Measurements from ENCODE around the gene CDKL1.

The CDKL1 gene

DNA sequence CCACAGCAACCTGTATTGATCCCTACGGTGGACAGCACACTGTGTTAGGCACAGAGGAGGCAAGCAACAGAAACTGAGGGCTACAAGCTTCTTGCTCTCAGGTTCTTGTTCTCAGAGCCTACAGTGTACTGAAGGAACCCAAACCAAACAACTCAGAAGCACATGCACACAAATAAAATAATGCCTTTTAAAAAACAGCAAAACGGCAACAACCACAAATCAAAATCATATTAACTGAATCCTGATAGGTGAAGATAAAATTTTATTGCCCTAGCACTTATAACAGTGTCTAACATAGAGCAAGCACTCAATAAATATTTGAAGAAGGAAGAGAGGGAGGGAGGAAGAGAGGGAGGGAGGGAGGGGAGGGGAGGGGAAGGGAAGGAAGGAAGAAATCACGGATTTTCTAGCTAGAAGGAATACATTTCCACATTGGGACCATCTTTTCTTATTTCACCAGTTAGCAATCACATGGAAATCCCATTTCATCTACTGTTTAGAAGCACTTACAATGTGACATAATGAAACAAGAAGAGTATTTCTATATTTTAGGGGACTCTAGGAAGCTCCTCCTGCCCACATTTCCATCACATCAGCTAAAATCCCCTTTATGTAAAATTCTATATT is 57.4 kb downstream of the CDKL1 start:
- DNase-seq (ENCODE audit: extremely low spot score) = no peak
- POLR2A ChIA-PET = no interaction called here
- TF ChIP-seq, protein P1, sequence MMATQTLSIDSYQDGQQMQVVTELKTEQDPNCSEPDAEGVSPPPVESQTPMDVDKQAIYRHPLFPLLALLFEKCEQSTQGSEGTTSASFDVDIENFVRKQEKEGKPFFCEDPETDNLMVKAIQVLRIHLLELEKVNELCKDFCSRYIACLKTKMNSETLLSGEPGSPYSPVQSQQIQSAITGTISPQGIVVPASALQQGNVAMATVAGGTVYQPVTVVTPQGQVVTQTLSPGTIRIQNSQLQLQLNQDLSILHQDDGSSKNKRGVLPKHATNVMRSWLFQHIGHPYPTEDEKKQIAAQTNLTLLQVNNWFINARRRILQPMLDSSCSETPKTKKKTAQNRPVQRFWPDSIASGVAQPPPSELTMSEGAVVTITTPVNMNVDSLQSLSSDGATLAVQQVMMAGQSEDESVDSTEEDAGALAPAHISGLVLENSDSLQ (IDR thresholded peaks at IDR 0.05) = no peak
- TF ChIP-seq FOXA1 (IDR thresholded peaks at IDR 0.05) = no peak
- no peak for TF ChIP-seq CTBP1 (IDR thresholded peaks at IDR 0.05; ENCODE audit: borderline replicate concordance)
- no peak for TF ChIP-seq NFRKB (IDR thresholded peaks at IDR 0.05)
- no peak for TF ChIP-seq BHLHE40 (IDR thresholded peaks at IDR 0.05; ENCODE audit: borderline replicate concordance)
- no peak for TF ChIP-seq ELF4 (IDR thresholded peaks at IDR 0.05)
- no peak for TF ChIP-seq ARNT (IDR thresholded peaks at IDR 0.05)
- TF ChIP-seq SUZ12 (IDR thresholded peaks at IDR 0.05) = no peak
- TF ChIP-seq SP1 (IDR thresholded peaks at IDR 0.05) = no peak
- no peak for TF ChIP-seq ZNF384 (IDR thresholded peaks at IDR 0.05)
- TF ChIP-seq L3MBTL2 (conservative IDR thresholded peaks at IDR 0.05) = no peak
- TF ChIP-seq LEF1 (IDR thresholded peaks at IDR 0.05; ENCODE audit: borderline replicate concordance) = no peak
- TF ChIP-seq HDGF (IDR thresholded peaks at IDR 0.05; ENCODE audit: borderline replicate concordance) = no peak
- CTCF ChIA-PET = no interaction called here

DNA sequence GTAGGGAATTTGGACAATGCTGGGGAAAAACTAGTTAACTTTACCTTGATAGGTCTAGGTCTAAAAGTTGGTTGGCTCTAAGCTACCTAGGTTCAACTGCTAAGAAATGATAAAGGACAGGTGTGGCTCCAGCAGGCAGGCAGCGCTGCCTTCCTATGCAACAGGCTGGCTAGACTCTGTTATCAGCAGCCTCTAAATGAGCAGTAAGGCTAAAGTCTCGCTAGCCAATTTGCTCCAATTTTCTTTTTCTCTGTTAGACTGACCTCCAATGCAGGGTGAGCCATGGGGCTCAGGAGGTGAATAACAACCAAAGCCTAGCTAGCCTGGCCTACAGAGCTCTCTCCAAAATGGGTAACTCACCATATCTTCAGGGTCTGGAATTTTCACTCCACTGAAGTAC is 58.1 kb downstream of the CDKL1 start:
- no peak for TF ChIP-seq FOXA1 (IDR thresholded peaks at IDR 0.05)
- no peak for TF ChIP-seq SUZ12 (IDR thresholded peaks at IDR 0.05)
- TF ChIP-seq SP1 (IDR thresholded peaks at IDR 0.05) = no peak
- DNase-seq (ENCODE audit: extremely low spot score) = no peak
- POLR2A ChIA-PET = no interaction called here
- CTCF ChIA-PET = no interaction called here

GRCh38 chr14:50335989-50336824 is 60.5 kb downstream of the CDKL1 start:
- CTCF ChIA-PET = no interaction called here
- POLR2A ChIA-PET = interaction anchor here (0.9 kb wide), 1 partner anchor 24 kb away, joined by 3 read pairs; the partner anchor contains the start of genes DMAC2L and L2HGDH
- TF ChIP-seq SP1 (IDR thresholded peaks at IDR 0.05) (no peak), ARNT (IDR thresholded peaks at IDR 0.05) (no peak), SUZ12 (IDR thresholded peaks at IDR 0.05) (no peak)
- no peak for DNase-seq (ENCODE audit: extremely low spot score)

DNA sequence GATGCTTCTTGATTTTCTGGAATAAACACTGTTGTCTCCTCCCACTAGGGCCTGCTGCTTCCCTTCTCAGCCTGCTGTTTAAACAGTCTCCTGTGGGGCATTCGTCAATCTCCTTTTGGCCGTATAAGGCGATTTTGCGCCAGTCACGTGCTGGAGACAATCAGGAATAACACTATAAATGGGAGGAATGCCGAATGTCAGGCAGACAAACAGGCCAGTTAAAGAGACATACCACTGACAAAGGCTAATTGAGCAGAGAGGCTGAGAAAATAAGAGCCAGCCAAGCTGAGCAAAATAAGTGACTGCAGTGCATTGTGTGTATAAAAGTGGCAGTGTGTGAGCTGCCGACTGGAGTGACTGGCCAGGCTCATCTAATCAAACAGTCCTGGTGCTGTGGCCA is 61.3 kb downstream of the CDKL1 start:
- POLR2A ChIA-PET = interaction anchor here (0.7 to 0.9 kb wide), 2 partner anchors 10 to 23 kb away, joined by 3 read pairs; partner anchors contain the start of genes DMAC2L and L2HGDH
- peak; percentile 70 for DNase-seq (ENCODE audit: extremely low spot score)
- TF ChIP-seq CTBP1 (IDR thresholded peaks at IDR 0.05; ENCODE audit: borderline replicate concordance) (peak; percentile 24; the same call in 1 of the 2 replicates), LEF1 (IDR thresholded peaks at IDR 0.05; ENCODE audit: borderline replicate concordance) (no peak), FOXM1 (IDR thresholded peaks at IDR 0.05; ENCODE audit: borderline replicate concordance) (no peak), SUZ12 (IDR thresholded peaks at IDR 0.05) (no peak), FOXA1 (IDR thresholded peaks at IDR 0.05) (no peak), FOXK2 (IDR thresholded peaks at IDR 0.05) (no peak), BHLHE40 (IDR thresholded peaks at IDR 0.05; ENCODE audit: borderline replicate concordance) (peak; percentile 59; the same call in 1 of the 2 replicates)
- TF ChIP-seq, protein P1 (IDR thresholded peaks at IDR 0.05) = peak; percentile 82
- CTCF ChIA-PET = interaction anchor here (1.5 kb wide), 1 partner anchor 14 kb away, joined by 10 read pairs; no protein-coding TSS in a partner anchor

DNA sequence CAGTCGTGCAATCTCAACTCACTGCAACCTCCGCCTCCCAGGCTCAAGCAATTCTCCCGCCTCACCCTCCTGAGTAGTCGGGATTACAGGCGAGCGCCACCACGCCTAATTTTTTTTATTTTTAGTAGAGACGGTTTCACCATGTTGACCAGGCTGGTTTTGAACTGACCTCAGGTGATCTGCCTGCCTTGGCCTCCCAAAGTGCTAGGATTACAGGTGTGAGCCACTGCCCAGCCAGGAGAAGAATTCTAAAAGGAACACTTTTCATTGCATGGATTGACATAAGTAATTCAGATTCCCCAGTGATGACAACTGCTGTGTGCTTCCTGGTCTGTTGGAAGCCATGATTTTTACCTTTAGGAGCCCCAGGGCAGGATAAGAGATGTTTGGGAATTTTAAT is 62.5 kb downstream of the CDKL1 start:
- ChIA-PET CTCF (interaction anchor here (1.5 kb wide), 1 partner anchor 13 kb away, joined by 10 read pairs; no protein-coding TSS in a partner anchor), POLR2A (no interaction called here)
- TF ChIP-seq, protein P1 (IDR thresholded peaks at IDR 0.05) = no peak
- no peak for TF ChIP-seq ELF4 (IDR thresholded peaks at IDR 0.05)
- no peak for TF ChIP-seq LEF1 (IDR thresholded peaks at IDR 0.05; ENCODE audit: borderline replicate concordance)
- TF ChIP-seq ARNT (IDR thresholded peaks at IDR 0.05) = no peak
- TF ChIP-seq ZNF384 (IDR thresholded peaks at IDR 0.05) = no peak
- no peak for TF ChIP-seq TARDBP (IDR thresholded peaks at IDR 0.05)
- TF ChIP-seq FOXM1 (IDR thresholded peaks at IDR 0.05; ENCODE audit: borderline replicate concordance) = no peak
- no peak for TF ChIP-seq NFRKB (IDR thresholded peaks at IDR 0.05)
- no peak for TF ChIP-seq SUZ12 (IDR thresholded peaks at IDR 0.05)
- TF ChIP-seq L3MBTL2 (conservative IDR thresholded peaks at IDR 0.05) = no peak
- DNase-seq (ENCODE audit: extremely low spot score) = no peak

DNA sequence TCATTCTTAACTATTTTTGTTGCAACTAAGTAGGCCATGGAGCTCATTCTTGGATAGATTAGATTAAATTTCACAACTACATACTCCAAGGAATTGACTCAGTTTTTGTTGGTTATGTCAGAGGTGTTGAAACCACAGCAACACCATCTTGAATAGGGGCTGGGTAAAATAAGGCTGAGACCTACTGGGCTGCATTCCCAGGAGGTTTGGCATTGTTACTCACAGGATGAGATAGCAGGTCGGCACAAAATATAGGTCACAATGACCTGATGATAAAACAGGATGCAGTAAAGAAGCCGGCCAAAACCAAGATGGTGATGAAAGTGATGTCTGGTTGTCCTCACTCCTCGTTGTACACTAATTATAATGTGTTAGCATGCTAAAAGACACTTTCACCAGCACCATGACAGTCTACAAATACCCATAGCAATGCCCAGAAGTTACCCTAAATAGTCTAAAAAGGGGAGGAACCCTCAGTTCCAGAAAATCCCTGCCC is 63.6 kb downstream of the CDKL1 start:
- ChIA-PET POLR2A (no interaction called here), CTCF (interaction anchor here (1.0 to 1.2 kb wide), 3 partner anchors 12 to 646 kb away, joined by 3 to 4 read pairs (median 3); partner anchors contain the start of gene MAP4K5)
- no peak for DNase-seq (ENCODE audit: extremely low spot score)
- TF ChIP-seq, protein P1 (IDR thresholded peaks at IDR 0.05) = no peak
- TF ChIP-seq SP1 (IDR thresholded peaks at IDR 0.05) (no peak), HDGF (IDR thresholded peaks at IDR 0.05; ENCODE audit: borderline replicate concordance) (no peak), ARNT (IDR thresholded peaks at IDR 0.05) (no peak), FOXK2 (IDR thresholded peaks at IDR 0.05) (no peak), ELF4 (IDR thresholded peaks at IDR 0.05) (no peak), BHLHE40 (IDR thresholded peaks at IDR 0.05; ENCODE audit: borderline replicate concordance) (no peak), LEF1 (IDR thresholded peaks at IDR 0.05; ENCODE audit: borderline replicate concordance) (no peak), ZNF384 (IDR thresholded peaks at IDR 0.05) (no peak), SUZ12 (IDR thresholded peaks at IDR 0.05) (no peak), L3MBTL2 (conservative IDR thresholded peaks at IDR 0.05) (no peak), NFRKB (IDR thresholded peaks at IDR 0.05) (no peak), FOXM1 (IDR thresholded peaks at IDR 0.05; ENCODE audit: borderline replicate concordance) (no peak)
